SW480 (cell line): ENCODE data around the gene VAV3.

ENCODE experiments used
- DNase-seq: peaks from one replicate; pipeline ENCODE4 v3.0.0-alpha.2; 2016; ENCODE audit warnings: low spot score

VAV3 gene

DNA sequence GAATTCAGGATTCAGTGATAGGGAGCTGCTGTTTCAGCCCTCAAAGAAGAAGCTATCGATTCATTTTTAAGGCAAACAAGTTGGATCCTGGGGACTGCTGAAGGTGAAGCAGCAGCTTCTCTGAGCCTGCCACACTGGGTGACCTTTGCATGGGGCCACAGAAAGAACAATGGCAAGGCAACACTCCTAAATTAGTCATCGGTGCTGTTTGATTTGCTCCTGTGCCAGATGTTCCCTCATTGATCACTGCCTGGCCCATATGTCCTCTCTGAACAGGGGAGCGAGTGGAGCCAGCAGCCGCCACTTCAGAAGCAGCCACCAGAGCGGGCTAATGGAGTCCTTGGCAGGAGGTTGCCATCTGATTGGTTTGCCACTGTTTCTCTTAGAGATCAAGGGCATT is 432.7 kb downstream of the VAV3 start:
- DNase-seq: no peak

DNA sequence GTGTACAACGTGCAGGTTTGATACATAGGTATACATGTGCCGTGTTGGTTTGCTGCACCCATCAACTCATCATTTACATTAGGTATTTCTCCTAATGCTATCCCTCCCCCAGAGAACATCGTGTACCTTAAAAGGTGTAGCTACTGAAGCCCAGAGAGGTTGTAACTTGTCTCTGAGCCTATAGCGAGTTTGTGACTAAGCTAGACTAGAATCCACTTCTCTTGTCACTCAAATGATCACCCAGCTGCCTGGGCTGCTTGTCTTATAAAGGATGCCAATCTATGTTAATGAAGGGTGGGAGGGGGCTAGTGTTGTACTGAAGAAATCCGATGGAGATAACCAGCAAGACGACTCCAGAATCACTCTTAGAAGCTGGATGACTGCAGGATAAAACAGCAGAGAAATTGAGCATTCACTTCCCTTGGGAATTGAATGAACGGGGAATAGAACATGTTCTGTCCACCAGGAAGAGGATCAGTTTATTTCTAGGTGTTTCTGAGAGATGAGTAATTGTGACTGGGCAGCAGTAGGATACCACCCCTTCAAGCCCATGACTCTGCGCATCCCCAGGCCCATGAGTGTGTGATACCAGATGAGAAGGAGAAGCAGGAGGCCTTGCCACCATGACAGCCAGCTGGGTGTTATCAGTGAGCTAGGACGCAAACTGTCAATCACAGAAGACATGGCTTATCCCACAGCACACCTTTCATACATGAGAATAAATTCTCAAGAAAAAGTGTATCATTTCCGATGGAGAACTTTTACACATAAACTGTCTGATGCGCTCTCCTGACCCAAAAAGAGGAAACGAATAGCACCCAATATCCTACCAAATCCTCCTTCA is 433.7 kb downstream of the VAV3 start:
- DNase-seq: no peak

DNA sequence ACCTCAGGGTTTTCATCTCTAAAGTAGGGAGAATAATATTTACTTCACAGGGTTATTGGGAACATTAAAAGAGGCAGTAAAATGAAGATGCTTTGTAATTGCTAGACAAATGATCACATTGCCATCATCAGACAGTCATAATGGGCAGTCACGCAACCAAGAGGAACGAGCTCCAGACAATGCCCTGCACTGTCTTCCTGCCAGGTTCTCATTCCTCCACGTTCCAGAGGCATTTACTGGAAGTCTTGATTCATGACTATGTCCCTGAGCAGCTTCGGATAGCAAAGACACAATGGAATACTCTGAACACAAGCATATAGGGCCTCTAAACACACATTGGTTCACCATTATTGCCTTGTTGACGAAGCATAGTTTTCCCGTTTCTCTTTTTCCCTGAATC is 434.4 kb downstream of the VAV3 start:
- DNase-seq: peak; percentile 6

DNA sequence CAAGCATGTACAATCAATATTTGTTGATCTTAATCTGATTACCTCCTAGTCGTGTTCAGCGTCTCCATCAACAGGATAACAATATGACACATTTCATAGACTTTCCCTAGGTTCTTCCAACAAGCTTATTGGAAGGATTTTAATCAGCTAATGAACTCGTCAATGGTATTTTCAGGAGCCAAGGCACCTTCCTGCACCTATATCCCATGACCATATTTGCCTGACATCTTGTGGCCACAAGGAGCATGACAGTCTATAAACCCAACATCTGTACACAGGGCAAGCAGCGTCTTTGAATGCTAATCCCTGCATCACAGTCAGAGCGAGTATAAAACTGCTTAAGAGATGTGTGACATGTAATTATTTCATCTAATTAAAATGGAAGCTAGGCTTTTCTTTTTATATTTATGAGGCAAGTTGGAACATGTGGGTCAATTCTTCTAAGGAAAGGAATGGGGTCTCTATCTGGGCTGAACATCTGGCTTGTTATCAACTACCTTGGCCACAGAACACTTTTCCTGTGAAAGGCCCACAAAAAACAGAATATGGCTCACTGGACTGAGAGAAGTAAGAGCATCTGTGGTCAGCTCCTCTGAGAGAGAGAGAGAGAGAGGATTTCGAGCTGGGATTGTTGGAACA is 435.4 kb downstream of the VAV3 start:
- peak; percentile 70 for DNase-seq

DNA sequence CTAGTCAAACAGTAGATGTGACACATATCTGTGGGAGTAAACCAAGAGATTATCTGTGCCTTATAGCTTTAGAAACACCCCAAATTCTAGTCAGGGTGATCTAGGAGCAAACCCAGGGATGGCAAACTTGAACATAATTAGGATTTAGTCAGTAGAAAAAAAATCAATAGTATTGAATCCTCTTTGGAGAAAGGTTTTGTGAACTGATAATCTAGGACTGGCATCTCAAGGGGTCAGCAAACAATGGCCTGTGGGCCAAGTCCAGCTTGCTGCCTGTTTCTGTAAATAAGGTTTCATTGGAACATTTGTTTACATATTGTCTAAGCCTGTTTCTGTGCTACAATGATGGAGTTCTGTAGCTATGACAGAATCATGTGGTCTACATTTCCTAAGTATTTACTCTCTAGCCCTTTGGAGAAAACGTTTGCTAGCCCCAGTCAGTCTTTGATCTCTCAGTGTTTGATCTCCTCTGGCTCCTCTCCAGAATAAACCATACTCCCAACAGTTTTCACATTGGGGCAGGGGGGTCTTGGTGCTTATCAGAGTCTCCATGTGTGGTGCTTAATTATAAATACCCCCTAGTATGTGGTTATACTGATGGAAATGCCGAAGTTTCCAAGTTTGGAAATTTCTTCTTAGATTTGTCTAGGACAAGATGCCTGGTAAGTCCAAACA is 438.3 kb downstream of the VAV3 start:
- DNase-seq: peak; percentile 53

DNA sequence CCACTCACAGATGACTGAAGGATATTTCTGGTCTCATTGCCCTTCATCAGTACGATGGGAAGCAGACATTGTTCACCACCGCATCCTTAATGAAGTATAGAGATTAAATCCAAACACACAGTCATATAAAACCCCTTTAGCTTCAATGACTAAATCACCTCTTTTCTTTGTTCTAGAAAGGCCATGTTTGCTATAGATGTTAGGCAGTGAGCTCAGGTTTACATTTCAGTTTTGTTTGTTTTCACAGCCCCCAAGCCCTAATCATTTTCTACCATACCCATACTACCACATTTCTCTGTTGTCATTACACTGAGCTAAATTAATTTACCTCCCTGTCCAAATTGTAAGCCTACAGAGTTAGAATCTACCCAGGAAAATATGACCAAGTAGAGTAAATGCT is 439.0 kb downstream of the VAV3 start:
- DNase-seq: no peak

DNA sequence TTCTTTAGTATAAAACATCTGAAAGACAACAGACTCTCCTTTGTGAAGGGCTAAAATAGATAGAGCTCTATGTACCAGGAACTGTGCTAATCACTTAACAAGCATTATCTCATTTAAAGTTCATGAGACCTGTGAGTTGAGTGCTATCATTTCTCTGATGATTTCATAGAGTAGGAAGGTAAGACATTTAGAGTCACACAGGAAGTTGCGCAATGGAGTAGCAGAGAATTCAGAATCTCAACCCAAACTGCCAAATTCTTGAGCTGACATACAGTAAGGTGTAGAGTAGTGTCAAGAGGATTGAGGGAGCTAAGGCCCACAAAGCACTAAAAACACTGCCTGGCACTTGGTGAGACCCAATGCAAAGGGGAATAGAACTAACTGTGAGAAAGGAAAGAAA is 439.8 kb downstream of the VAV3 start:
- no peak for DNase-seq

DNA sequence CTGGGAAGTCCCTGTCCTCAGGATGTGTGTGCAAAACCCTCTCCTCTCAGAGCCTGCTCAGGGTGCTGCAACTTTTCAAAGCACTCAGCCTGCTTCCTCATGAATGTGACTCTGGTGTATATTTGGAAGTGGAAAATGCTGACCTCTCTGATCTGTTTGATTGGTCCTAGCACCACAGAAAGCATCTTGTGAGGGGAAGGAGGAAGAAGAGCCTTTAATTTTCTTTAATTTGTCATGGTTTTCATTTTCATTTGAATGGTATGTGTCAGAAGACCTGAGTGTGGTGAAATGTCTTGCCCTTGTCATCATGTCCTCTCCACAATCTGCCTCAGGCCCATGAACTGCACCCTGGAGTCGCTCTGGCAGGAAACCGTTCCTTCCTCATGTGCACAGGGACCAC is 440.7 kb downstream of the VAV3 start:
- DNase-seq: no peak

DNA sequence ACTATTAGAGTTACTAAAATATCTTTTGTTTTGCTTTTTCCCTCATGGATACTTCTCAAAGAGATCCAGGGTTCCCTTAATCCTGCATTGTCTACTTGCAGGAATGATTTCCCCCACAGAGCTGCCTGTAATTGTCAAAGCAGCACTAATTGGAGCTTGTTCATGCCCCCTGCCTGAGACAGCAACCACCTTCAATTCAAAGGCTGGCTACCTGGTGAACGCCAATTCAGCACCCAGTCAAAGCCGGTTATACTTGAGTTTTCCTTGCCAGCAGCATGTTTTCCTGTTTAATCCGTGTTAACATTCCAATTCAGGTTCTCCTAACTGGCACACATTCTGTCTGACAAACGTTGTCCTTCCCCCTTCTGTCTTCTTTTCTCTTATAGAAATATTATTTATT is 441.2 kb downstream of the VAV3 start:
- DNase-seq: no peak

DNA sequence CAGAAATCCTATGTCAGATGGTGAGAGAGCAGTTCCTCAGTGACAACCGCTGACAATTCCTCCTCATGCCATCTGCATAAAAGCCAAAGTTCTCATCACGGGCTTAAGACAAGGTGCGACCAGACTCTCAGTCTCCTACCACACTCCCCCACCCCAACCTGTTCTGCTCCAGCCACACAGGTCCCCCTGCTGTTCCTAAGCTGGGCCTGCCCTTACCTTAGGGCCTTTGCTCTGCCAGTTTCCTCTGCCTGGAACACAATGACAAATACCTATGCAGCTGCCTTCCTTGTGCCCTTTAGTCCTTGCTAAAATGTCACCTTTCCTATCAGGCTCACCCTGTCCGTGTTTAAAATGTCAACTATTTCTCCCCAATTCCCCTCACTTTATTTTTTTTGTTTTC is 441.9 kb downstream of the VAV3 start:
- DNase-seq: no peak
